OCI-LY1 (cell line): ENCODE measurements around the gene HEXIM2.
A peak's percentile ranks its signal among the peaks of the same experiment; 100 is the strongest.

Experiments used
- CTCF ChIP-seq: fragments of 200-600 bp; sonication (generic), shearing (Covaris generic); IDR thresholded peaks from 2 replicates; pipeline ENCODE4 v1.5.1; 2017; ENCODE audit warnings: mild to moderate bottlenecking, antibody characterized with exemption, low read length, moderate library complexity, mixed read lengths
- EZH2 ChIP-seq: fragments of 200-600 bp; sonication (generic), shearing (Covaris generic); IDR thresholded peaks from 2 replicates; pipeline ENCODE4 v1.8.0; 2017; ENCODE audit warnings: borderline replicate concordance, mixed run types, mild to moderate bottlenecking, antibody characterized with exemption, low read length, moderate library complexity, mixed read lengths

GRCh38 chr17:45132572-45133463 is 28.9 kb upstream of the HEXIM2 start:
- TF ChIP-seq CTCF (peak; percentile 76), EZH2 (no peak)
